SK-N-SH treated with all-trans-retinoic acid at 6 μM for 48 hours (cell line): ENCODE data around the gene RPL35.

ENCODE experiments used
- ATAC-seq: fragments of 200-7000 bp; cut with Tn5 transposase; 3 replicates; pipeline ENCODE4 v1.9.1; 2020; ENCODE audit warnings: mild to moderate bottlenecking, moderate library complexity
- ARNTL ChIP-seq: fragments of 450-650 bp; formaldehyde crosslinking; IDR thresholded peaks from 2 replicates; pipeline ENCODE4 v1.5.0; 2020; ENCODE audit warnings: low read depth, mild to moderate bottlenecking, moderate library complexity, borderline replicate concordance
- BACH2 ChIP-seq: fragments of 250-450 bp; sonication (Bioruptor Pico); IDR thresholded peaks from 2 replicates; pipeline ENCODE4 v1.9.0; 2021; ENCODE audit warnings: mild to moderate bottlenecking, borderline replicate concordance
- CSDC2 ChIP-seq: fragments of 250-450 bp; sonication (Bioruptor Pico); IDR thresholded peaks from 2 replicates; pipeline ENCODE4 v1.5.0; 2020; ENCODE audit warnings: mild to moderate bottlenecking, moderate library complexity
- ESRRG ChIP-seq: fragments of 250-450 bp; sonication (Bioruptor Pico); IDR thresholded peaks from 2 replicates; pipeline ENCODE4 v1.6.1; 2021; ENCODE audit warnings: mild to moderate bottlenecking
- GLIS3 ChIP-seq: fragments of 250-450 bp; sonication (Bioruptor Pico); IDR thresholded peaks from 2 replicates; pipeline ENCODE4 v1.5.0; 2020; ENCODE audit warnings: mild to moderate bottlenecking, moderate library complexity
- PPARA ChIP-seq: fragments of 250-450 bp; sonication (Bioruptor Pico); IDR thresholded peaks from 2 replicates; pipeline ENCODE4 v1.5.0; 2020; ENCODE audit warnings: mild to moderate bottlenecking, borderline replicate concordance
- RARB ChIP-seq: fragments of 250-450 bp; sonication (Bioruptor Pico); IDR thresholded peaks from 2 replicates; pipeline ENCODE4 v1.8.0; 2021; ENCODE audit warnings: mild to moderate bottlenecking, moderate library complexity
- SNAI2 ChIP-seq: fragments of 250-450 bp; sonication (Bioruptor Pico); IDR thresholded peaks from 2 replicates; pipeline ENCODE4 v1.5.0; 2020; ENCODE audit warnings: mild to moderate bottlenecking, moderate library complexity
- TCF4 ChIP-seq: fragments of 250-450 bp; sonication (Bioruptor Pico); IDR thresholded peaks from 2 replicates; pipeline ENCODE4 v1.8.0; 2021; ENCODE audit warnings: mild to moderate bottlenecking, moderate library complexity, borderline replicate concordance
- TOX ChIP-seq: fragments of 250-450 bp; sonication (Bioruptor Pico); IDR thresholded peaks from 2 replicates; pipeline ENCODE4 v1.8.0; 2021; ENCODE audit warnings: mild to moderate bottlenecking, moderate library complexity, borderline replicate concordance
- ZC3H10 ChIP-seq: fragments of 250-450 bp; sonication (Bioruptor Pico); IDR thresholded peaks from 2 replicates; pipeline ENCODE4 v1.5.1; 2021; ENCODE audit warnings: mild to moderate bottlenecking, moderate library complexity
- ZFP3 ChIP-seq: fragments of 250-450 bp; sonication (Bioruptor Pico); IDR thresholded peaks from 2 replicates; pipeline ENCODE4 v1.5.0; 2020; ENCODE audit warnings: mild to moderate bottlenecking, moderate library complexity
- ZFP30 ChIP-seq: fragments of 450-650 bp; formaldehyde crosslinking; IDR thresholded peaks from 2 replicates; pipeline ENCODE4 v1.5.0; 2022; ENCODE audit warnings: mild to moderate bottlenecking, moderate library complexity
- ZNF565 ChIP-seq: fragments of 450-650 bp; formaldehyde crosslinking; conservative IDR thresholded peaks from 2 replicates; pipeline ENCODE4 v1.5.0; 2020; ENCODE audit warnings: low read depth, mild to moderate bottlenecking, moderate library complexity
- ZNF70 ChIP-seq: fragments of 450-650 bp; formaldehyde crosslinking; IDR thresholded peaks from 2 replicates; pipeline ENCODE4 v1.5.0; 2020; ENCODE audit warnings: mild to moderate bottlenecking, moderate library complexity
- ZNF8 ChIP-seq: fragments of 450-650 bp; formaldehyde crosslinking; IDR thresholded peaks from 2 replicates; pipeline ENCODE4 v1.5.0; 2020; ENCODE audit warnings: mild to moderate bottlenecking, moderate library complexity
- TF ChIP-seq, protein P1 (sequence below): fragments of 250-450 bp; sonication (Bioruptor Pico); IDR thresholded peaks from 2 replicates; pipeline ENCODE4 v1.5.1; 2021; ENCODE audit warnings: mild to moderate bottlenecking, moderate library complexity
- TF ChIP-seq, protein P2 (sequence below): fragments of 250-450 bp; sonication (Bioruptor Pico); IDR thresholded peaks from 2 replicates; pipeline ENCODE4 v1.5.1; 2020; ENCODE audit warnings: low read depth, mild to moderate bottlenecking, moderate library complexity
- TF ChIP-seq, protein P3 (sequence below): fragments of 250-450 bp; sonication (Bioruptor Pico); IDR thresholded peaks from 2 replicates; pipeline ENCODE4 v1.8.0; 2020; ENCODE audit warnings: mild to moderate bottlenecking, moderate library complexity, borderline replicate concordance
- TF ChIP-seq, protein P4 (sequence below): fragments of 250-450 bp; sonication (Bioruptor Pico); IDR thresholded peaks from 2 replicates; pipeline ENCODE4 v1.8.0; 2021; ENCODE audit warnings: low read depth, mild to moderate bottlenecking, moderate library complexity, borderline replicate concordance
- TF ChIP-seq, protein P5 (sequence below): fragments of 250-450 bp; sonication (Bioruptor Pico); IDR thresholded peaks from 2 replicates; pipeline ENCODE4 v1.5.0; 2020; ENCODE audit warnings: mild to moderate bottlenecking, moderate library complexity

Gene RPL35

DNA sequence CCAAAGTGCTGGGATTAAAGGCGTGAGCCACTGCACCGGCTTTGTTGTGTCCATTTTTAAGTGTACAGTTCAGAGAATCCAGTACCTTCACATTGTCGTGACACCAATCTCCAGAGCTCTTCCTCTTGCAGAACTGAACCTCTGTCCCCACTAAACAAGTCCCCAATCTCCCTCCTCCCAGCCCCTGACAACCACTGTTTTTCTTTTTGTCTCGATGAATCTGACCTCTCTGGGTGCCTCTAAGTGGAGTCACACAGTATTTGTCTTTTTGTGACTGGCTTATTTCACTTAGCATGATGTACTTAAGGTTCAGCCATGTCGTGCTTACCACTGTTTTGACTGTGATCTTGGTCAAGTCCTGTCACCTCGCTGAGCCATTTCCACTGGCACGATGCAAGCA is 6.9 kb downstream of the RPL35 start:
- ATAC-seq, result no peak
- TF ChIP-seq ZFP3, result no peak
- TF ChIP-seq PPARA (CRISPR knock-in tag), result no peak
- TF ChIP-seq ZNF565 (CRISPR knock-in tag), result no peak
- no peak for TF ChIP-seq ZC3H10
- no peak for TF ChIP-seq GLIS3 (CRISPR knock-in tag)
- TF ChIP-seq, protein P1, sequence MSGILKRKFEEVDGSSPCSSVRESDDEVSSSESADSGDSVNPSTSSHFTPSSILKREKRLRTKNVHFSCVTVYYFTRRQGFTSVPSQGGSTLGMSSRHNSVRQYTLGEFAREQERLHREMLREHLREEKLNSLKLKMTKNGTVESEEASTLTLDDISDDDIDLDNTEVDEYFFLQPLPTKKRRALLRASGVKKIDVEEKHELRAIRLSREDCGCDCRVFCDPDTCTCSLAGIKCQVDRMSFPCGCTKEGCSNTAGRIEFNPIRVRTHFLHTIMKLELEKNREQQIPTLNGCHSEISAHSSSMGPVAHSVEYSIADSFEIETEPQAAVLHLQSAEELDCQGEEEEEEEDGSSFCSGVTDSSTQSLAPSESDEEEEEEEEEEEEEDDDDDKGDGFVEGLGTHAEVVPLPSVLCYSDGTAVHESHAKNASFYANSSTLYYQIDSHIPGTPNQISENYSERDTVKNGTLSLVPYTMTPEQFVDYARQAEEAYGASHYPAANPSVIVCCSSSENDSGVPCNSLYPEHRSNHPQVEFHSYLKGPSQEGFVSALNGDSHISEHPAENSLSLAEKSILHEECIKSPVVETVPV, result no peak
- no peak for TF ChIP-seq CSDC2 (CRISPR knock-in tag)
- TF ChIP-seq ZFP30 (CRISPR knock-in tag), result no peak

DNA sequence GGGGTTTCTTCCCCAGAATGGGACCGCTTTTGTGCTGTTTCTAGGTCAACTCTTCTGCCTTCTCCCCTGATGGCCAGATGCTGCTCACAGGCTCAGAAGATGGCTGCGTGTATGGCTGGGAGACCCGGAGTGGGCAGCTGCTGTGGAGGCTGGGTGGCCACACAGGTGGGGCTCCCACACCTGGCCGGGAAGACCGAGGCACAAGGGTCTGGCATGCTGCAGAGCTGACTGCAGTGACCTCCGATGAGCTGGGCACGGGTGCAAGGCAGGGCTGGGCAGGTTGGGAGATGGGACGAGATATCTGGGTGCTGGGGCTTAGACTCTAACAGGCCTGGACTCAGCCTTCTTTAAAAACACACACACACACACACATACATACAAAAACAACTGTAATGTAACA is 7.6 kb downstream of the RPL35 start:
- no peak for ATAC-seq
- TF ChIP-seq, protein P1, result no peak
- TF ChIP-seq ARNTL (CRISPR knock-in tag) (no peak), ZNF70 (CRISPR knock-in tag) (no peak), SNAI2 (CRISPR knock-in tag) (no peak), RARB (CRISPR knock-in tag) (no peak), ZFP3 (no peak), ZNF565 (CRISPR knock-in tag) (no peak), TCF4 (no peak), BACH2 (no peak), TOX (no peak), PPARA (CRISPR knock-in tag) (no peak), CSDC2 (CRISPR knock-in tag) (no peak)
- TF ChIP-seq, protein P2, sequence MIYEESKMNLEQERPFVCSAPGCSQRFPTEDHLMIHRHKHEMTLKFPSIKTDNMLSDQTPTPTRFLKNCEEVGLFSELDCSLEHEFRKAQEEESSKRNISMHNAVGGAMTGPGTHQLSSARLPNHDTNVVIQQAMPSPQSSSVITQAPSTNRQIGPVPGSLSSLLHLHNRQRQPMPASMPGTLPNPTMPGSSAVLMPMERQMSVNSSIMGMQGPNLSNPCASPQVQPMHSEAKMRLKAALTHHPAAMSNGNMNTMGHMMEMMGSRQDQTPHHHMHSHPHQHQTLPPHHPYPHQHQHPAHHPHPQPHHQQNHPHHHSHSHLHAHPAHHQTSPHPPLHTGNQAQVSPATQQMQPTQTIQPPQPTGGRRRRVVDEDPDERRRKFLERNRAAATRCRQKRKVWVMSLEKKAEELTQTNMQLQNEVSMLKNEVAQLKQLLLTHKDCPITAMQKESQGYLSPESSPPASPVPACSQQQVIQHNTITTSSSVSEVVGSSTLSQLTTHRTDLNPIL (CRISPR knock-in tag), result no peak
- TF ChIP-seq, protein P3, sequence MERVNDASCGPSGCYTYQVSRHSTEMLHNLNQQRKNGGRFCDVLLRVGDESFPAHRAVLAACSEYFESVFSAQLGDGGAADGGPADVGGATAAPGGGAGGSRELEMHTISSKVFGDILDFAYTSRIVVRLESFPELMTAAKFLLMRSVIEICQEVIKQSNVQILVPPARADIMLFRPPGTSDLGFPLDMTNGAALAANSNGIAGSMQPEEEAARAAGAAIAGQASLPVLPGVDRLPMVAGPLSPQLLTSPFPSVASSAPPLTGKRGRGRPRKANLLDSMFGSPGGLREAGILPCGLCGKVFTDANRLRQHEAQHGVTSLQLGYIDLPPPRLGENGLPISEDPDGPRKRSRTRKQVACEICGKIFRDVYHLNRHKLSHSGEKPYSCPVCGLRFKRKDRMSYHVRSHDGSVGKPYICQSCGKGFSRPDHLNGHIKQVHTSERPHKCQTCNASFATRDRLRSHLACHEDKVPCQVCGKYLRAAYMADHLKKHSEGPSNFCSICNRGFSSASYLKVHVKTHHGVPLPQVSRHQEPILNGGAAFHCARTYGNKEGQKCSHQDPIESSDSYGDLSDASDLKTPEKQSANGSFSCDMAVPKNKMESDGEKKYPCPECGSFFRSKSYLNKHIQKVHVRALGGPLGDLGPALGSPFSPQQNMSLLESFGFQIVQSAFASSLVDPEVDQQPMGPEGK, result no peak

DNA sequence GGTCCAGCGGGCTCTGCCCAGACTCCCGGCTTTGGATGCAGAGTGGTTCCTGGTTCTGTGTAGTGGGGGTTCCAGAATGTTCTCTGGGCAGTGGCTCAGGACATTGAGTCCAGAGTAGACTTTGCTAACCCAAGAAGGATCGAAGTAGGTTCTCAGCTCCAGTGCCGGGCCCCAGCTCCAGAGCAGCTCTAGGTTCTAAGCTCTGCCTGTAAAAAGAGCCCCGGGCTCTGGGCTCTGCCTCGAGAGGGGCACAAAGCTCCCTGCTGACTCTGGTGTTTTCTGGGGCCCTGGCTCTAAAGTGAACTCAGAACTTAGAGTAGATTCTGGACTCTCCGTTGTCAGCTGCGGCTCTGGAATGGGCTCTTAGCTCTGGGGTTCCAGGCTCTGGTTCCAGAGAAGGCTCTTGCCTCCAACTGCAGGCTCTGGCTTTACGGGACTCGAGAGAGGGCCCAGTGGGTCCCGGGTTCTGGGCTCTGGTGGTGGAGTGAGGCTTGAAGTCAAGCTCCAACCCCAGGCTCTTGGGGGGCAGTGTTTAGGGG is 8.1 kb downstream of the RPL35 start:
- no peak for ATAC-seq
- TF ChIP-seq, protein P4, sequence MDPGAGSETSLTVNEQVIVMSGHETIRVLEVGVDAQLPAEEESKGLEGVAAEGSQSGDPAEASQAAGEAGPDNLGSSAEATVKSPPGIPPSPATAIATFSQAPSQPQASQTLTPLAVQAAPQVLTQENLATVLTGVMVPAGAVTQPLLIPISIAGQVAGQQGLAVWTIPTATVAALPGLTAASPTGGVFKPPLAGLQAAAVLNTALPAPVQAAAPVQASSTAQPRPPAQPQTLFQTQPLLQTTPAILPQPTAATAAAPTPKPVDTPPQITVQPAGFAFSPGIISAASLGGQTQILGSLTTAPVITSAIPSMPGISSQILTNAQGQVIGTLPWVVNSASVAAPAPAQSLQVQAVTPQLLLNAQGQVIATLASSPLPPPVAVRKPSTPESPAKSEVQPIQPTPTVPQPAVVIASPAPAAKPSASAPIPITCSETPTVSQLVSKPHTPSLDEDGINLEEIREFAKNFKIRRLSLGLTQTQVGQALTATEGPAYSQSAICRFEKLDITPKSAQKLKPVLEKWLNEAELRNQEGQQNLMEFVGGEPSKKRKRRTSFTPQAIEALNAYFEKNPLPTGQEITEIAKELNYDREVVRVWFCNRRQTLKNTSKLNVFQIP (CRISPR knock-in tag), result no peak
- TF ChIP-seq ZNF565 (CRISPR knock-in tag) (no peak), ZNF70 (CRISPR knock-in tag) (no peak), RARB (CRISPR knock-in tag) (no peak), TOX (no peak), ESRRG (CRISPR knock-in tag) (no peak), ARNTL (CRISPR knock-in tag) (no peak), ZNF8 (CRISPR knock-in tag) (no peak), TCF4 (no peak), CSDC2 (CRISPR knock-in tag) (no peak), ZC3H10 (no peak)
- TF ChIP-seq, protein P3, result no peak
- TF ChIP-seq, protein P1, result no peak
- TF ChIP-seq, protein P2 (CRISPR knock-in tag), result no peak
- TF ChIP-seq, protein P5, sequence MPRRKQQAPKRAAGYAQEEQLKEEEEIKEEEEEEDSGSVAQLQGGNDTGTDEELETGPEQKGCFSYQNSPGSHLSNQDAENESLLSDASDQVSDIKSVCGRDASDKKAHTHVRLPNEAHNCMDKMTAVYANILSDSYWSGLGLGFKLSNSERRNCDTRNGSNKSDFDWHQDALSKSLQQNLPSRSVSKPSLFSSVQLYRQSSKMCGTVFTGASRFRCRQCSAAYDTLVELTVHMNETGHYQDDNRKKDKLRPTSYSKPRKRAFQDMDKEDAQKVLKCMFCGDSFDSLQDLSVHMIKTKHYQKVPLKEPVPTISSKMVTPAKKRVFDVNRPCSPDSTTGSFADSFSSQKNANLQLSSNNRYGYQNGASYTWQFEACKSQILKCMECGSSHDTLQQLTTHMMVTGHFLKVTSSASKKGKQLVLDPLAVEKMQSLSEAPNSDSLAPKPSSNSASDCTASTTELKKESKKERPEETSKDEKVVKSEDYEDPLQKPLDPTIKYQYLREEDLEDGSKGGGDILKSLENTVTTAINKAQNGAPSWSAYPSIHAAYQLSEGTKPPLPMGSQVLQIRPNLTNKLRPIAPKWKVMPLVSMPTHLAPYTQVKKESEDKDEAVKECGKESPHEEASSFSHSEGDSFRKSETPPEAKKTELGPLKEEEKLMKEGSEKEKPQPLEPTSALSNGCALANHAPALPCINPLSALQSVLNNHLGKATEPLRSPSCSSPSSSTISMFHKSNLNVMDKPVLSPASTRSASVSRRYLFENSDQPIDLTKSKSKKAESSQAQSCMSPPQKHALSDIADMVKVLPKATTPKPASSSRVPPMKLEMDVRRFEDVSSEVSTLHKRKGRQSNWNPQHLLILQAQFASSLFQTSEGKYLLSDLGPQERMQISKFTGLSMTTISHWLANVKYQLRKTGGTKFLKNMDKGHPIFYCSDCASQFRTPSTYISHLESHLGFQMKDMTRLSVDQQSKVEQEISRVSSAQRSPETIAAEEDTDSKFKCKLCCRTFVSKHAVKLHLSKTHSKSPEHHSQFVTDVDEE (CRISPR knock-in tag), result no peak
